ENCODE data around the gene ACP7.

Gene ACP7

DNA sequence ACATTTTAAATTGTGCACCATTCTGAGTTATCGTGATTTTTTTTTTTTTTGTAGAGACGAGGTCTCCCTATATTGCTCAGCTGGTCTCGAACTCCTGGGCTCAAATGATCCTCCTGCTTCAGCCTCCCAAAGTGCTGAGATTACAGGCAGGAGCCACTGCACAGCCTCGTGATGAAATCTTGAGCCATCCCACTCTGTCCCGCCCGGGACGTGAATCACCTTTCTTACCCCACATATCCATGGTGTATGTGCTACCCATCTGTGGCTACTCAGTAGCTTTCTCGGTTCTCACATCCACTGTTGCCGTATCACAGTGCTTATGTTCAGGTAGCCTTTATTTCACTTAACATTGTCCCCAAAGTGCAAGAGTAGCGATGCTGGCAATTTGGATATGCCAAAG is 67.9 kb downstream of the ACP7 start:
- DNase-seq, result no peak

DNA sequence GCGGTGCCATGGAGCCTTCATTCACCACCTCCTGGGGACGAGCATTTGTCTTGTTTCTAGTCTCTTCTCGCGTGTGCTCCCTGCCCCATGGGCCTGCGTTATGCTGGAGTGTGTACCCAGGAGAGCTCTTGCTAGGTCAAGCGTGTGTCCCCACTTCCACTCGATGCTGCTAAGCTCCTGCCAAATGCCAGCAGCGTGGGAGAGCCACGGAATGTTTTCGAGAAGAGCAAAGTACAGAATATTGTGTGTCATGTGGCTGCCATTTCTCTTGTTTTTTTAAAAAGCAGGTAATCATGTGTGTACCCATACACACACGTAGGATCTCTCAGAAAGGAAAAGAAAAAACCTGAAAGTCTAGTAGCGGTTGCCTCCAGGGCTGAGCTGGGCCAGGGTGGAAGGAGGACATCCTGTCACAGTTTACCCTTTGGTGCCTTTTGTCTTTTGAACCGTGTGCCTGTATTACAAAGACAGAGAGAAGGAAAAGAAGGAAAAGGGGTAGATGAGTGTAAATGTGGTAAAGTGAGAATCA is 70.0 kb downstream of the ACP7 start:
- DNase-seq, result no peak

DNA sequence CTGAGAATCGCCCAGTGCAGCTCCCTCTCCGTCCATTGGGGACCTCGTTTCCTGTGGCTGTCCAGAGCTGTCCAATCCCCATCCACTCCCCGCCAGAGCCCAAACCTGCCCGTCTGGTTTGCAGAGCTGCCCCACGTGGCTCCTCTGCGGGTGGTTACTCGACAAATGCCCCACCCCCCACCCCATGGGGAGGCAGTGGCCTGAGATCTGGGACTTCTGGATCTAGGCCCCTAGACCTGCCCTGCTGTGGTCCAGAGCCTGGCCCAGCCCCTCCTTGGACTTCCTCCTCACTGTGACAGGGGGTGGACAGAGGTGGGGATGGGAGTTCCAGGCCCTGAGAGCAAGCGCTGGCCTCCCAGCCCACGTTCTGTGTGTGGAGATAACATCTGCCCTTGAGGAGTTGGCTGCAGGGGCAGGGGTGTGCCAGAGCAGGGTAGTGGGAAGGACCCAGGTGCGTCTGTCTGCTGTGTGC is 70.5 kb downstream of the ACP7 start:
- DNase-seq, result peak; percentile 50

DNA sequence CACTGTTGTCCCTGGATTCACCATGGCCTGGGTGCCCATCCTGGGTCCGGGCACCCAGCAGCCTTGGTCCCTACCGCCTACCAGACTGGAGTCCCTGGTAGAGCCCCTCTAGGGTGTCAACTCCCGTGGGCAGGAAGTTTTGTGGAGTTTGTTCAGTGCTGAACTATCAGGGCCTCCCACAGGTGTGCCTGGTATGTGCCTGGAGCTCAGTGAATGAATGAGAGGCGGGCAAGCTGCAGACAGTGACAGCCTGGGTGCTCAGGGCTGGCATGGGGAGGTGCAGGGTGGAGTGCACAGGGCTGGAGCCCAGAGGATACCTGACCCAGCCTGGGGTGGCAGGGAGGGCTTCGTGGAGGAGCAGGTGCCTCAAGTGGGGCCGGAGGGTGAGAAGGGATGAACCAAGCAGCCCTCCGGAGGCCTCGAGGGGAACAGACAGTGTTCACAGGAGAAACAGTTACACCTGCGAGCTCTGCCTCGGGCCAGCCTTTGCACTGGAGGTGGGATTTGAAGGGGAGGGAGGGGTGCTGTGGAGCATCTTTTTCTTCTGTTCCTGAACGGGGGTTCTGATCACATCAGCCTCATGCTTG is 71.0 kb downstream of the ACP7 start:
- no peak for DNase-seq

DNA sequence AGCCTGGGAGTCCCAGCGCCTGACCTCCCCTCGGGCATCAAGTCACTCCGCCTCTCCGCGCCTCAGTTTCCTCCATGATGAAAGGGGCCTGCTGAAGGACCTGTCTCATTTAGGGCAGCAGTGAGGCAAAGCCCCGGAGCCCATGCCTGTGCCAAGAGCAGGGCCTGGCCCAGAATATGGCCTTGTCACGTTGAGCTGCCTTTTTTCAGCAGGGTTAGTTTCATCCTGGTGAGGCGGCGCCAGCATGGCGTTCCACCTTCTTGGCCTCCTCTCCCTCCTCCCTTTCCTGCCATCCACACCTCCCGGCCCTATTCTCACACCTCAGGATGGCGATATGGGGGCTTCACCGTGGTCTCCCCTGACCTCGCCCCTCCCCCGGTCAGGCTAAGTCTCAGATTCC is 71.6 kb downstream of the ACP7 start:
- no peak for DNase-seq

DNA sequence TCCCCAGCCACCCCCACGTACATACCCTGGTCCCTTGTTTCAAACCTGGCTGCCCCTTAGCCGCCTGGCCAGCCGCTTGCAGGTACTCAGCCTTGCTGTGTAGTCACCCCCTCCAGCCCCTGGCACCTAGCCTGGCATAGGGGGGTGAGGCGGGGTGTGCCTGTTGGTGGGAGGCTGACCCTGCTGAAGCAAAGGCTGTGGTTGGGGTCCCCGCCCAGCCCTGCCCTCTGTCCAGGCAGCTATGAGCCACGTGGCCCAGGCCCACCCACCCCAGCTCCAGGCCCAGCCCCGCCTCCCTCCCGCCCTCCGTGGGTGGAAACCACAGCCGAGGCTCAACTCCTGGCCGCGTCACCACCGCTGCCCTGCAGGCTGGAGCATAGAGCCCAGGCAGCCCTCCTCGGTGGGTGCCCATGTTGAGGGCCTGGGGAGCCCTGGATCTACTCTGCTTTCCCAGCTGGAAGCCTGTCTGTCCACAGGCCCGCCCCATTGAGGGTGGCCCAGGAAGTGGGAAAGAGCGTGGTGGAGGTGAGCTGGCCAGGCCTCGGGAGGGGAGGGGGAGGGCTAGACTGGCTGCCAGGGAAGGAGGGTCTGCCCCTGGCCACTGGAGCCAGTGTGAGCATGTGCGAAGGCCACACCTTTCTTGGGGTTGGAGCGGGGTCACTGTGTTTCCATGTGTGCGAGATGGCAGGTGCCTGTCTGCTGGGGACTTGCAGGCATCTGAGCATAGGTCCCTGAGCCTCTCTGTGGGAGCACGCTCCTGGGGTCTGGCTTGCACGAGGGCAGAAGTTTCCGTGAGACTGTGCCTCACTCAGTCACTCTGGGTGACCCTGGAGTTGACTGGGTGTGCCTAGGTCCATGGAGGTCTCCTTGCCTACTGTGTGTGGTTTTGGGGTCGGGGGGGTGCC is 72.4 kb downstream of the ACP7 start:
- no peak for DNase-seq

DNA sequence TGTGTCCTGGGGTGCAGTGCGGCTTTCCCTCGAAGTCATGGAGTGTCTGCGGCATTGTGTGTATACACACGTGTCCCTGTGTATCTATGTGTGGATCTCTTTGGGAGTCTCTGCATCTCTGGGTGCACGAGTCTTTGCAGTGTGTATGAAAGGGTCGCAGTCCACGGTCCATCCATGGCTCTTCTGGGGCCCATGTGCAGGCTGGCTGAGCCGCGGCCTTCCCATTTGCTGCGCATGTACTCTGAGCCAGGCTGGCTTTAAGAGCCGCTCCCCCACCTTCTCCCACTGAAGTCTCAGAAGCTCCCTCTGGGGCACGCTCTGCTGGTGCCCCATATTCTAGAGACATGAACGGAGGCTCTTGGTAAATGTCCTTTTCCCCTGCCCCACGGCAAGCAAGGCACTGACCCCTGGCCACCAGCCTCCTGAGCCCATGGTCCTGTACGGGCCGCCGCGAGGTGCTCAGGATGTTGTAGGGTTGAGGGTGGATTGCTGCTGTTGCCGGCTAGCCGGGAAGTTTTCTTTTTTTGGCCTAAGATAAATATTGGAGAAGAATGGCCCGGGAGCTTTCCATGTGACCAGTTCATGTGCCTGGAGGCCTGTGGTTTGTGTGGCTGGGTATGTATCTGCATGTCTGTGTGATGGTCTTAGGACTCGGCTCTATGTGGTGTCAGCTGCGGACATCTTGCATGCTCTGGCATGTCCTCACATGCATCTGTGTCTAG is 73.3 kb downstream of the ACP7 start:
- DNase-seq, result no peak

DNA sequence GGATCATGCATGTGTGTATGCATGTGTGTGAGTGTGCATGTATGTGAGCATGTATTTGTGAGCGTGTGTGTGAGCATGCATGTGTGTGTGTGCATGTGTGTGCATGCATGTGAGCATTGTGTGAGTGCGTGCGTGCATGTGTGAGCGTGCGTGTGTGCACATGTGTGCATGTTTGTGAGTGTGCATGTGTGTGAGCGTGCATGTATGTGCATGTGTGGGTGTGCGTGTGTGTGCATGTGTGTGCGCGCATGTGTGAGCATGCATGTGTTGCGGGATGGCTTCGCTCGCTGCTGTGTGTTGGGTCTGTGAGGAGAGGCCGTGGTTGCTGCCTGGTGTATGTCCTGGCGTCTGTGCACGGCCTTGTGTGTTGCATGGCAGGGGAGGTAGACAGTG is 73.8 kb downstream of the ACP7 start:
- no peak for DNase-seq

DNA sequence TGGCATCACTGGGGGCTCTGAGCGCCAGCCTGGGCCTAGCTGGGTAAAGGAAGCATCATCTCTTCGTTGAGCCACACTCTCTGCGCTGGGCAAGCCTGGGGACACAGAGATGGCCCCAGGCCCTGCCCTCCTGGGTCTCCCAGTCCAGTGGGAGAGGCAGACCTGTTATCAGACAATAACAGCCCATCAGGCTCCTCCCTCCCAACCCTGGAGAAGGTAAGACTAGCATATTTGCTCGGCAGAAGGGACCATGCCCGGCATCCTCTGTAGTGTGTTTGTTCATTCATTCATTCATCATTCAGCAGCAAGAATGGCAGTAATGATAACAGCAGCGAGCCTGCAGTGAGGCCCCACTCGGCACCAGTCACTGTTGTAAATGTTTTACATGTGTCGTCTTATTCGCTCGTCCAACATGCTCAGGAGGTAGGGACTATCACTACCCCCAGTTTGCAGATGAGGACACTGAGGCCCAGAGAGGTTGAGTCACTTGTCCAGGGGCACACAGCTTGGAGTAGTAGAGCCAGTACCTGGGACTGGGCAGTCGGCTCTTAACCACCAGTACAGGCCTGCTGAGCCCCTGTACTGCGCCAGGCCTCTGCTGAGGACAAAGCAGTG is 74.6 kb downstream of the ACP7 start:
- DNase-seq, result peak; percentile 72

DNA sequence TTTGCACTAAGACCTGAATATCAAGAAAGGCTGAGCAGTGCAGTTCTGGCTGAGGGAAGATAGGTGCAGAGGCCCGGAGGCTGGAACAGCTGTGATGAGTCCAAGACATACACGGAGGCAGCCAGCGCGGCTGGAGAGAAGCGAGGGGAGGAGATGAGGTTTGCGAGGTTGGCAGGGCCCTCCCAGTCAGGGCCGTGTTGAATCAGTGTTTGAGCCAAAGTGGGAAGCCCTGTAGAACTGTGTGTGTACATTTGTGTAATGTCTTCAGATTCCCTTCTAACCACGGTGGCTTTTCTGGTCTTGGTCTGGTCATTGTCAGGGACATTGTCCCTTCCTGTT is 76.3 kb downstream of the ACP7 start:
- DNase-seq, result no peak

All from hematopoietic multipotent progenitor cell treated with erythropoietin and hydrocortisone succinate and interleukin-3 and kit ligand, for 8 days (in vitro differentiated cells).